Esophagus squamous epithelium (tissue), 4 donors: ENCODE measurements around the gene TPT1.

Experiments
- CTCF ChIP-seq, 6 experiments: fragments of 450-650 bp in 4 of 6; fragments of 200-600 bp in 2 of 6; sonication (generic) in 2 of 6; IDR thresholded peaks; one replicate each; pipeline ENCODE4 v1.5.1; 2016 to 2019; ENCODE audit warnings: antibody characterized with exemption in 6 of 6, mild to moderate bottlenecking in 4 of 6, moderate library complexity in 4 of 6
- POLR2A ChIP-seq, 4 donors: fragments of 450-650 bp; IDR thresholded peaks; one replicate each; pipeline ENCODE4 v1.6.1; 2017; ENCODE audit warnings: antibody characterized with exemption in 4 of 4, mild to moderate bottlenecking in 4 of 4, moderate library complexity in 3 of 4

GRCh38 chr13:45332036-45332830 is 8.8 kb downstream of the TPT1 start:
- no peak for TF ChIP-seq POLR2A (IDR thresholded peaks at IDR 0.05)
- TF ChIP-seq CTCF (IDR thresholded peaks at IDR 0.05), result no peak
